HG03571 (cell line): ENCODE results near the gene RPS28.

Source experiments
- ATAC-seq: cut with Tn5 transposase; IDR thresholded peaks from one replicate; pipeline ENCODE4 v1.9.1; 2021; ENCODE audit not compliant: unreplicated experiment

The RPS28 gene

GRCh38 chr19:8319807-8320520 lies 1.3 kb upstream of the RPS28 start:
- ATAC-seq = no peak

DNA sequence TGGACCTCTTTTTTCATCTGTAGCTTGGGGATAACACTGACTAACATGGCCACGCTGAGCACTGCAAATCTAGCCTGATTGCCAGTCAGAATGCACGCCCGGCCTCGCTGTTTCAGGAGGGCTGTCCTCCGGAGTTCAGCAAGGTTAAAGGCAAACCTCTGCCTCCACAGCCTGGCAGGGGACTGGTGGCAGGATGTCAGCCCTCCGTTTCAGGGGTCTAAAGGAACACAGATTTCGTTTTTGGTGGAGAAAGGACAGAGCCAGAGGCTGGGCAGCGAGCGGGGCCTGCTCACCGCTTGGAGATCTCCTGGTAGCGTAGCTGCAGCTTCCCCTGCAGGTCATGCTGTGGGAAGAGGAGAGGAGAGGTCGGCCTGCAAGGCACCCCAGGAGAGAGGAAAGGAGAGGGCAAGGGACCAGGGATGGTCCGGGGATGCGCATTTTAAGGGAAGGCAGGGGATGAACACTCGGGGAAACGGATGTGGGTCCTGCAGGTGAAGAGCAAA lies 681 bp upstream of the RPS28 start:
- ATAC-seq = peak; percentile 27

DNA sequence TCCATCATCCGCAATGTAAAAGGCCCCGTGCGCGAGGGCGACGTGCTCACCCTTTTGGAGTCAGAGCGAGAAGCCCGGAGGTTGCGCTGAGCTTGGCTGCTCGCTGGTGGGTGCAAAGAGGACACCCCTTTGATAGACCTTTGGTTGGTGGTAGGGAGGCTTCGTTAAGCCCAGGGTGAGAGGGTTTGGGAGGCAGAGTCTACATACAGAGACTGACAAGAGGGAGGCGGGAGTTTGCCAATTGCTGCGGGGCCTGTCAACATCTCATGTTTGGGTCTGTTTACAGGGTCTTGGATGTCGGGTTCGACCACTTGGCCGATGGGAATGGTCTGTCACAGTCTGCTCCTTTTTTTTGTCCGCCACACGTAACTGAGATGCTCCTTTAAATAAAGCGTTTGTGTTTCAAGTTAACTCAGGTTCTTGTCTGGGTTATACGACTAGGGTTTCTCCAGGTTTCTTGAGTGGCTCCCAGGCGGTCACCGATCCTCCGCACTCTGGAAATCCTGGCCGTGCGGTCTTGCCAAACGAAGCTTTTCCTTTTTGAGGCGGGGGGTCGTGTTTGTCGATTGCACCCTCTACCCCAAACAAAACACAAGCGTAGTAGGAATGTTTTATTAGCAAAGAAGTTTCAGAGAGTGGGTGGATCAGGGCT lies 816 bp downstream of the RPS28 start:
- no peak for ATAC-seq

- no peak for ATAC-seq
These were observed 1.3 kb downstream of the RPS28 start for GRCh38 chr19:8322638-8322997.

DNA sequence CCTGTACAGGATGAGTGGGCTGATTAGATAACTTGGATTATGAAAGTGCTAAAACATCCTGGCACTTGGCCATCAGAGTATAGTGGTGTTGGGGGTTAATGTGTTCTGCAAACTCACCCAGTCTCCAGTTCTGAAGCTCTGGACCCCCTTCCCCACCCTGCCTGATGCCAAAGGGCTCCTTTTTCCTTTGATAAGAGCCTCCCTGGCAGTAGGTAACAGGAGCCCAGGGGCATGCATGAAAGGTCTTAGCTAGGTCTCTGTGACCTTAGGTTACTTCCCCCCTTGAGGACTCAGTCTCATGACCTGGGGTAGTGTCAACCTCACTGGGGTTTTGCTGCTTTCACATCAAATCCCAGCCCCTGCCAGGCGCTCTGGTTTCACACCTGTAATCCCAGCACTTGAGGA lies 2.5 kb downstream of the RPS28 start:
- ATAC-seq = no peak

GRCh38 chr19:8324186-8325050 lies 3.1 kb downstream of the RPS28 start:
- ATAC-seq = no peak

DNA sequence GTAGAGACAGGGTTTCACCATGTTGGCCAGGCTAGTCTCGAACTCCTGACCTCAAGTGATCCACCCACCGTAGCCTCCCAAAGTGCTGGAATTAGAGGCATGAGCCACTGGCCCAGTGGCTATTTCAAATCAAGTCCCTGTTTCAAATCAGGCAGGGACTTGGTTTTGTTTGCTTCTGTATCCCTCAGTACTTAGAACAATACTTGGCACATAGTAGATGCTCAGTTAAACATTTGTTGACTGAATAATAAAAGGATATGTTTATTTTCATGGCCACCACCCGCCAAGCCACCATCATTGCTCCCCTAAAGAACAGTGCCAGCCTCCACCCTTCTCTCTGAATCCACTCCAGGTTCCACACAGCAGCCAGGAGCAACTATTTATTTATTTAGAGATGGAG lies 4.2 kb downstream of the RPS28 start:
- no peak for ATAC-seq

- ATAC-seq = no peak
These were observed 8.7 kb downstream of the RPS28 start for GRCh38 chr19:8329996-8330395.

- no peak for ATAC-seq
These were observed 10.1 kb downstream of the RPS28 start for GRCh38 chr19:8331263-8331845.

DNA sequence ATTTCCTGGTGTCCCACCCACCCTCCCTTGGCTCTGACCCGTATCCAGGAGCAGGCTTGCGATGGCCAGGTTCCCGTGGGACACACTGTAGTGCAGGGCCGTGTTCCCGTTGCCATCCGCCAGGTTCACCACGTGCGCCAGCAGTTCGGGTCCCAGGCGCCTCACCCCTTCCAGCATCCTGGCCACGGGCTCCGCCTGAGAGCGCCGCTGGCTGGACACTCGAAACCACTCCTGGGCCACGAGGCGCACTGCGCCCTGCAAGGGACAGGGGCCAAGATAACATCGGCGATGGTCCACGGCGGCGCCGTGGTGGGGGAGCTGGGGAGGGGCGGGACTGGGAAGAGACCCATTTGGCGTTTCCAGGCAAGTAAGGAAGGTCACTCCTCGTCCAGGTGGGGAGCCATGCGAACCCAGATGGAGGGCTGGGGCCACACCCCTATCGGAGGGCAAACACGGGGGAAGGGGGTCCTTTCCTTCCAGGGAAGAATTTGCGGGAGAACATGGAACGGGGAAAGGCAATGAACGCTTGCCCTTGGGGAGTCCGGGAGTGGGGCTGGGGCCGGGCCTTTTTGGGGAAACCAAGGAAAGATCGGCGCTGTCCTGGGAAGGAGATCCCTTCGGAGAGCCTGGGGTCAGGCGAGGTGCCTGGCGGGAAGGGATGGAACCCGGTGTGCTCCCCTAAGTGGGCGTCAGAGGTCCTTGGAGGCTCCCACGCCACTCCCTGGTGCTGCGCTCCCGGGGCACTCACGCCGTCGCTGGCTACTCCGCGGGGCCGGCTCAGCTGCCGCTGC lies 11.9 kb downstream of the RPS28 start:
- ATAC-seq = no peak

DNA sequence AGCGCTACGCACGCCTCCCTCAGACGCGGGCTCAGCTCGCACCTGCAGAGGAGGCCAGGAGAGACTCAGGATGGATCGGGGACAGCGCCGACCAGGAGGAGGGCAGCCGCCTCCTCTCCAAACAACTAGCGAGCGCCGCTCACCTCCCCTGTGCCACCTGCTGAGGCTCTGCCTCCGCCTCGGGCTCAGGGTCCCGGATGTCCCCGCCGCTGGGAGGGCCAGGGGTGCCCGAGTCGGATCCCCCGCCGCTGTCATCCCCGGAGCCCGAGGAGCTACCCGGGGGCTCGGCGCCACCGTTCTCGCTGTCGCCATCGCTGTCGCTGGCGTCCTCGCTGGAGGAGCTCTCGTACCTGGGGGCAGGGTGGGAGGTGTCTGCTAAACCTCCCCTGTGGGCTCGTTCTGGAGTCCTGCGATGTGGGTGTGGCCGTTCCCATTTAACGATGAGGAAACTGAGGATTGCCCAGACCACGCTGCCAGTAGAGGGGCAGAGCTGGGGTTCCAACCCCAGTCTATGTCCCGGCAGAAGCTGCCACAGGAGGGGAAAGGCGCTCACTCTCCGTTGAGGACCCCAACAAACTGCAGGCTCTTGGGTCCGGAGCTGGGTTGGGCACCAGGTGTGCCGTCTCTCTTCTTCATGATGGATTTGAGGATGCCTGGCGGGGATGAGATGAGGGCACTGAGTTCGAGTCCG lies 12.6 kb downstream of the RPS28 start:
- no peak for ATAC-seq

- no peak for ATAC-seq
These were observed 13.4 kb downstream of the RPS28 start for GRCh38 chr19:8334458-8335342.

DNA sequence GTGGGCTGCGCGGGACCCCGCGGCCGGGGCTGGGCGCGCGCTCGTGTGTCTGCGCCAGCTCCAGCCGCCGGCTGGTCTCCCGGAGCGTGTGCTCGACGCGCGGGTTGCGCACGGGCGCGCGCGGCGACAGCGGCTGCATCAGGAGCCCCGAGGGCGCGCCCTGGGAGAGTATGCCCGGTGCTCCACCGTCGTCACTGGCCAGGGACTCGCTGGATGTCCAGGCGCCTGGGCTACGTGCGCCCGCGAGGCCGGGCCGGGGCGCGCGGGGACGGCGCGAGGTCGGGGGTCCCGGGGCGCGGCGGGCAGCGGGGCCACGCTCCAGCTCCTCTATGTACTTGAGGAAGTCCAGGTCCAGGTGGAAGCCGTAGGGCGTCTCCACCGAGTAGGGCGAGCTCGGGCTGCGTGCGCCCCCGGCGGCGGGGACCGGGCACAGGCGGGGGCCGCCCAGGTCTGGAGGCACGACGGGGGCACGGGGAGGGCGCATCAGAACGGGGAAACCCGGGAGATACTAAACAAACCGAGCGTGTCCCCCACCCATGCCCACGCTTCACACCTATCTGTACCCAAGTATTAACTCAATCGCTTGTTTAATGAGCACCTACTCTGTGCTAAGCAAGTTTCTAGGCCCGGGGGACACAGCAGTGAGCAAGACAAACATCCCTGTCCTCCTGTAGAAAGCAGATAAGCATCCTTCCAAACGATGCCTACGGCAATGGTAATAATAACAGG lies 14.2 kb downstream of the RPS28 start:
- no peak for ATAC-seq

DNA sequence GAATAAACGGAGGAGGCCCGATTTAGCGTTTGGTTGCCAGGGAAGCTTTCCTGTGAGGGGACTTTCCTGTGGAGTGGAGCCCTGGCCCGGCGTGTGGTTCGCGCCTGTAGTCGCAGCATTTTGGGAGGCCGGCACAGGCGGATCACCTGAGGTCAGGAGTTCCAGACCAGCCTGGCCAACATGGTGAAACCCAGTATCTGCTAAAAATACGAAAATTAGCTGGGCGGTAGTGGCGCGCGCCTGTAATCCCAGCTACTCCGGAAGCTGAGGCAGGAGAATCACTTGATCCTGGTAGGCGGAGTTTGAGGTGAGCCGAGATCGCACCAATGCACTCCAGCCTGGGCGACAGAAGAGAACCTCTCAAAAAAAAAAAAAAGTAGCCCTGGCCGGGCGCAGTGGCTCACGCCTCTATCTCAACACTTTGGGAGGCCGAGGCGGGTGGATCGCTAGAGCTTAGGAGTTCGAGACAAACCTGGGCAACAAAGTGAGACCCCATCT lies 14.8 kb downstream of the RPS28 start:
- ATAC-seq = no peak

GRCh38 chr19:8336660-8337059 lies 15.4 kb downstream of the RPS28 start:
- no peak for ATAC-seq

DNA sequence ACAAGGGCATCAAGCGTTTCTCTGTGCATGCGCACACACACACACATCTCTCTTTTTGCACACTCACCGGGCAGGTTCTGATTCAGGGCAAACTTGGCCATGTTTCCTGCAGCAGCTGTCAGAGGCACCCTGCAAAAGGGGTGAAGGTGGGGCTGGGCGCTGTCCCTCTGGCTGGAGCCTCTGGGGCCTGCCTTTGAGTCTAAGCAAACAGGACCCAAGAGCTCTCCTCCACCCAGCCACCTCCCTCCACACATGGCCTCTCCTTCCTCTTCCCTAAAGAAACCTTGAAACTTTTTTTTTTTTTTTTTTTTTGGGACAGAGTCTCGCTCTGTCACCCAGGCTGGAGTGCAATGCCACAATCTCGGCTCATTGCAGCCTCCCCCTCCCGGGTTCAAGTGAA lies 16.4 kb downstream of the RPS28 start:
- ATAC-seq = no peak

DNA sequence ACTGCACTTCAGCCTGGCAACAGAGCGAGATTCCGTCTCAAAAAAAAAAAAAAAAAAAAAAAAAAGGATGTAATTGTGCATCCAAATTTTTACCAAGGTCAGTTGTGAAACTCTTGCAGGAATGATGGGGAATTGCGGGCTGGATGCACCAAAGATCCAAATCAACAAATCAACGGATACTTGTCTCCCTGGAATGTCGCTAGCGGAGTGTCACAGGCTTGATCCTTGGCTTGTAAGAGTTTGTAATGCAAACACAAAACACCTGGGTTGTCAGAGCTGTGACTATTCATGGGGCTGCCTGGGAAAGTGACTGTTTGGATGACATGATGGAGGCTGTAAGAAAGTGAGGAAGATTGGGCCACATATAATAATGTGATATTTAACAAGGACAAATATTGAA lies 17.5 kb downstream of the RPS28 start:
- ATAC-seq = no peak
